HG03060 (cell line): ENCODE data around the gene GSTT2.
"Not testable (repeated sequence)": the region's sequence is repeated elsewhere in the genome, so short reads cannot be mapped to it uniquely, and the experiment has no call there.

Experiments
- ATAC-seq: cut with Tn5 transposase; IDR thresholded peaks from one replicate; pipeline ENCODE4 v1.9.1; 2021; ENCODE audit warnings: low read depth, moderate number of reproducible peaks; ENCODE audit not compliant: unreplicated experiment

Gene GSTT2

GRCh38 chr22:23971927-23972326 is 8.0 kb upstream of the GSTT2 start:
- ATAC-seq: not testable (repeated sequence)

- peak; percentile 76 for ATAC-seq
Observed at GRCh38 chr22:23974345-23974744, 5.6 kb upstream of the GSTT2 start, which contains the start of gene DDT. DDT (minus strand) TSS chr22:23974441; CDS start chr22:23974414, 27 bp downstream.

- not testable (repeated sequence) for ATAC-seq
Observed at GRCh38 chr22:23974836-23975352, 5.0 kb upstream of the GSTT2 start.

GRCh38 chr22:23977304-23977703 is 2.6 kb upstream of the GSTT2 start:
- ATAC-seq: not testable (repeated sequence)

- ATAC-seq: not testable (repeated sequence)
Observed at GRCh38 chr22:23980567-23980966, 633 bp downstream of the GSTT2 start.

GRCh38 chr22:23984430-23984829 is 4.5 kb downstream of the GSTT2 start:
- no peak for ATAC-seq

- not testable (repeated sequence) for ATAC-seq
Observed at GRCh38 chr22:23986089-23986488, 6.2 kb downstream of the GSTT2 start.

- not testable (repeated sequence) for ATAC-seq
Observed at GRCh38 chr22:23986538-23987178, 6.7 kb downstream of the GSTT2 start.

- ATAC-seq: not testable (repeated sequence)
Observed at GRCh38 chr22:23989583-23990244, 9.8 kb downstream of the GSTT2 start.

- not testable (repeated sequence) for ATAC-seq
Observed at GRCh38 chr22:23993080-23993479, 13.1 kb downstream of the GSTT2 start.

GRCh38 chr22:23993581-23994177 is 13.7 kb downstream of the GSTT2 start:
- not testable (repeated sequence) for ATAC-seq

GRCh38 chr22:23997092-23997491 is 17.2 kb downstream of the GSTT2 start:
- no peak for ATAC-seq

- ATAC-seq: not testable (repeated sequence)
Observed at GRCh38 chr22:23999779-24000178, 19.8 kb downstream of the GSTT2 start.

GRCh38 chr22:24001314-24001713 is 21.4 kb downstream of the GSTT2 start:
- ATAC-seq: no peak

GRCh38 chr22:24002272-24002671 is 22.3 kb downstream of the GSTT2 start:
- no peak for ATAC-seq

- no peak for ATAC-seq
Observed at GRCh38 chr22:24002851-24003250, 22.9 kb downstream of the GSTT2 start.

- ATAC-seq: no peak
Observed at GRCh38 chr22:24003887-24004286, 24.0 kb downstream of the GSTT2 start.

GRCh38 chr22:24005201-24005600 is 25.3 kb downstream of the GSTT2 start, which contains the start of gene GSTT4:
GSTT4 (minus strand) TSS chr22:24005453; CDS start chr22:24005356, 97 bp downstream.
- ATAC-seq: no peak

GRCh38 chr22:24006207-24006913 is 26.4 kb downstream of the GSTT2 start:
- no peak for ATAC-seq

GRCh38 chr22:24006914-24007214 is 26.9 kb downstream of the GSTT2 start:
- ATAC-seq: no peak
